Common myeloid progenitor, CD34-positive (primary cell): ENCODE measurements around the gene TMEM158. TPM values are rescaled to one million over a fixed set of nuclear protein-coding genes. Genes with fewer than 3 reads are reported as not detected.
A peak's percentile ranks its signal among the peaks of the same experiment; 100 is the strongest.

ENCODE experiments used
- CTCF ChIA-PET: fragments of 350-600 bp; sonication (Branson Sonifier 250); formaldehyde crosslinking; loops from one replicate; lab custom pipeline; 2021; ENCODE audit warnings: antibody characterized with exemption; lab: Charles Lee
- POLR2A ChIA-PET: fragments of 350-600 bp; sonication (Branson Sonifier 250); formaldehyde crosslinking; loops from one replicate; lab custom pipeline; 2021; ENCODE audit warnings: antibody characterized with exemption; lab: Charles Lee
- DNase-seq, 3 donors: peaks; one replicate each; pipeline versions ENCODE4 v3.0.0 to v3.0.0-alpha.2; 2013
- H3K27ac ChIP-seq, 2 experiments: 1 replicate in 1 of 2; 2 replicates in 1 of 2; pipeline ENCODE4 v1.7.0; 2013; ENCODE audit warnings: inconsistent platforms in 2 of 2, low read length in 2 of 2, mild to moderate bottlenecking in 2 of 2, low read depth in 1 of 2, moderate library complexity in 1 of 2; ENCODE audit not compliant: severe bottlenecking in 2 of 2, insufficient read depth in 1 of 2, poor library complexity in 1 of 2
- H3K27me3 ChIP-seq, 5 experiments: replicated peaks in 2 of 5; 1 replicate in 3 of 5; 2 replicates in 2 of 5; pipeline versions ENCODE4 v1.6.1 to v1.7.0; 2013; ENCODE audit warnings: low read length in 4 of 5, mild to moderate bottlenecking in 2 of 5, moderate library complexity in 2 of 5, inconsistent platforms in 1 of 5; ENCODE audit not compliant: insufficient read depth in 5 of 5, control insufficient read depth in 4 of 5
- H3K36me3 ChIP-seq, 4 experiments: 1 replicate in 2 of 4; 2 replicates in 2 of 4; pipeline versions ENCODE4 v1.6.1 to v1.7.0; 2013; ENCODE audit warnings: low read length in 3 of 4, control low read depth in 1 of 4, mild to moderate bottlenecking in 1 of 4; ENCODE audit not compliant: control insufficient read depth in 4 of 4, insufficient read depth in 4 of 4
- H3K4me1 ChIP-seq, 4 experiments: 1 replicate in 3 of 4; 2 replicates in 1 of 4; pipeline versions ENCODE4 v1.6.1 to v1.7.1; 2013; ENCODE audit warnings: low read length in 3 of 4, mild to moderate bottlenecking in 3 of 4, control low read depth in 1 of 4, inconsistent platforms in 1 of 4, moderate library complexity in 1 of 4; ENCODE audit not compliant: control insufficient read depth in 4 of 4, insufficient read depth in 4 of 4; ENCODE audit errors: control extremely low read depth in 1 of 4
- H3K4me3 ChIP-seq, 7 experiments: 1 replicate in 4 of 7; 2 replicates in 3 of 7; pipeline versions ENCODE4 v1.5.1 to v1.7.0; 2013; ENCODE audit warnings: mild to moderate bottlenecking in 7 of 7, low read length in 6 of 7, moderate library complexity in 6 of 7, inconsistent platforms in 2 of 7, low read depth in 2 of 7, control low read depth in 1 of 7; ENCODE audit not compliant: insufficient read depth in 4 of 7, control insufficient read depth in 1 of 7; ENCODE audit errors: extremely low read depth in 1 of 7
- H3K9me3 ChIP-seq, 5 experiments: 1 replicate in 4 of 5; 2 replicates in 1 of 5; pipeline versions ENCODE4 v1.6.1 to v1.7.1; 2013; ENCODE audit warnings: low read length in 4 of 5, mild to moderate bottlenecking in 2 of 5, inconsistent platforms in 1 of 5, low read depth in 1 of 5, moderate library complexity in 1 of 5; ENCODE audit not compliant: control insufficient read depth in 4 of 5, insufficient read depth in 2 of 5; ENCODE audit errors: control extremely low read depth in 1 of 5
- WGBS: methylation state at CpG from one replicate; pipeline ENCODE4 v1.1.5; 2013; ENCODE audit not compliant: insufficient coverage; 5-methylcytosine and 5-hydroxymethylcytosine counted together
- polyA plus RNA-seq: library from polyadenylated mRNA; unstranded; fragments of 120-200 nt; gene quantifications from one replicate; pipeline ENCODE4 v1.2.1, GENCODE V29; 2013

TMEM158 gene
- polyA plus RNA-seq, result 0.08 TPM

DNA sequence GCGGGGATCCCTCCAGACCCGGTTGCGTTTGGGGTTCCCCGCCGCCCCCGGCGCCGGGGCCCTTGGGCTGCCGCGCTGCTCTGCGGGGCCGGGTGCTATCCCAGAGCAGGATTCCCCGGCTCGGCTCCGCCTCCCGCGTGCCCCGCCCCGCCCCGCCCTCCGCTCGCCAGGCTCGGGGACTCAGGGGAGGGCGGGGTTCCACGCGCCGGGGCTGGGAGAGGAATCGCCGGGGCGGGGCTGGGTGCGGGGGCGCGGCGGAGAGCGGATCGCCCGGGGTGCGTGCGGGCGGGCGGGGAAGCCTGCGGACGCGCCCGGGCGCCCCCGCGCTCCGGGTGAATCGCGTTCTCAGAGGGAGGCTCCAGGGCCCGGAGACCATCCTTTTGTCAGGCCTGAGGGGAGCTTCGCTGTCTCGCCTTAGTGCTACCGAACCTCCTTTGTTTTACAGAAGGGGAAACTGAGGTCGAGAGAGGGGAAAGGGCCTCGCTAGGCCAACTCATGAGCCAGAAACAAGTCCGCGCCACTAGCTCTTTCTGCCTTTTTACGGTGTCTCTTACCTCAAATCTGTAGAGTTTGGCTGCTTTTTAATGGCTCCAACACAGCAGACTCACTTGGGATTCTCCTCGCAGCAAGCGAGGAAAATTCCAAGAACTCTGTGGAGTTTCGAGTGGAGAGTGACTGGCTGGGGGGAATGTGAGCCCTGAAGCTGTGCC, at the start of gene TMEM158:
Gene TMEM158, minus strand, starts transcription at position 82 of the 710 bp plus-strand sequence. CDS start 260 bp downstream, outside the sequence.
- Histone ChIP-seq H3K9me3 (no peaks in the 10 kb centered on the region), H3K27me3 (peaks cover 26 to 68% (median 30%) of the 10 kb centered on the region in 5 experiments)
- CTCF ChIA-PET, result interaction anchor here (0.6 to 1.5 kb wide), 3 partner anchors 15 to 189 kb away, joined by 3 to 4 read pairs (median 3); no protein-coding TSS in a partner anchor

DNA sequence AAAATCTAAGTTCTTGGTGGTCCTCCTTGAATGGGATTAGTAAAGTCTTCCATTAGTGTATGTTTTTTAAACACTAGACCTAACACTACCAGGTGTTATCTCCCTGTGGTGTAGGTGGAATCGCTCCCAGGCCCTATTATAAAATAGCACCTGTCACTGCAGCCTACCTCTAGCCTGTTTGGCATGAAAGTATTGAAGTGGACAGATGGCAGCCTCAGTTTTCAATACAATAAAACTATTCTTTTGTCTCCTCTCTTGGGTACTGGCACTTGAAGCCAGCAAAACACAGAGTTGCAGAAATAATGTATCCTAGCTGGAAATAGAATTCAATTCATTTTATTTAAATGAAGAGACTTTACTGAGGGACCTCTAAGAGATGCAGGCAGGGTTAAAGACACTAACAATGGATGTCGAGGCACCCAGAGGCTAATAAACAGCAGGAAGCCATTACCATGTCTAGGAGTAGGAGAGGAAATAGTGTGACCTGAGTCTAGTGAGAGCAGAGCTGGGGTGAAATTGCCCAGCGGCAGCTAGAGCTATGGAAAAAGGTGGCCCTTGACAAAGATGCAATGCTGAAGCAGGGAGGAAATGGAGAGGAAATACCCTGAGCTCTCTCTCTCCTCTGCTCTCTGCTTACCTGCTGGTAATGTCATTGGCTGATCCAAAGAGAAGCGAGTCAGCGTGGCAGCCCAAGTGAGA, 49.1 kb upstream of the TMEM158 start:
- ChIA-PET CTCF (interaction anchor here (0.9 kb wide), 1 partner anchor 42 kb away, joined by 3 read pairs; no protein-coding TSS in a partner anchor), POLR2A (no interaction called here)
- H3K27ac ChIP-seq, result no peak overlapping the region
- no peak overlapping the region for H3K4me3 ChIP-seq
- H3K4me1 ChIP-seq, result peaks cover 0 to 9% (median 0%) of the 10 kb centered on the region in 4 experiments
- no peaks in the 10 kb centered on the region for H3K36me3 ChIP-seq
- WGBS, result 82% methylated on average over 2 of the region's 5 CpGs
- DNase-seq, result no peak
- H3K27me3 ChIP-seq, result no peaks in the 10 kb centered on the region
- peaks cover 0 to 13% (median 2%) of the 10 kb centered on the region in 5 experiments for H3K9me3 ChIP-seq

More for the DNA sequence above, at the start of gene TMEM158:
- POLR2A ChIA-PET, result no interaction called here
- Histone ChIP-seq H3K4me3 (peak within 1 kb of the TSS; percentile 31 to 74 (median 62)), H3K27ac (no peak within 1 kb of the TSS), H3K36me3 (no peaks in the 10 kb centered on the region), H3K4me1 (peaks cover 0 to 20% (median 18%) of the 10 kb centered on the region in 4 experiments)
- 3% methylated on average over 32 of the region's 63 CpGs for WGBS
- peak; percentile 43 to 59 (median 54) for DNase-seq

GRCh38 chr3:45273681-45274515, 47.8 kb upstream of the TMEM158 start:
- H3K9me3 ChIP-seq, result peaks cover 0 to 11% (median 2%) of the 10 kb centered on the region in 5 experiments
- POLR2A ChIA-PET, result no interaction called here
- peak overlapping the region in 1 of 2 experiments; percentile 50 for H3K27ac ChIP-seq
- peaks cover 0 to 9% (median 0%) of the 10 kb centered on the region in 4 experiments for H3K4me1 ChIP-seq
- no peak overlapping the region for H3K4me3 ChIP-seq
- 56% methylated on average over 3 of the region's 4 CpGs for WGBS
- CTCF ChIA-PET, result interaction anchor here (0.9 kb wide), 2 partner anchors 13 to 41 kb away, joined by 3 read pairs; no protein-coding TSS in a partner anchor
- H3K27me3 ChIP-seq, result no peaks in the 10 kb centered on the region
- no peaks in the 10 kb centered on the region for H3K36me3 ChIP-seq
- DNase-seq, result no peak

GRCh38 chr3:45272828-45273470, 46.9 kb upstream of the TMEM158 start:
- 100% methylated on average over 2 of the region's 6 CpGs for WGBS
- CTCF ChIA-PET, result interaction anchor here (0.7 to 1.6 kb wide), 3 partner anchors 12 to 26 kb away, joined by 3 to 7 read pairs (median 4); no protein-coding TSS in a partner anchor

GRCh38 chr3:45272032-45272810, 46.1 kb upstream of the TMEM158 start:
- CTCF ChIA-PET, result interaction anchor here (0.7 to 1.6 kb wide), 2 partner anchors 23 to 26 kb away, joined by 4 to 7 read pairs; no protein-coding TSS in a partner anchor
- DNase-seq, result no peak
- Histone ChIP-seq H3K27me3 (no peaks in the 10 kb centered on the region), H3K36me3 (no peaks in the 10 kb centered on the region), H3K27ac (peak overlapping the region in 1 of 2 experiments; percentile 2), H3K4me3 (no peak overlapping the region), H3K4me1 (peaks cover 0 to 9% (median 0%) of the 10 kb centered on the region in 4 experiments), H3K9me3 (peaks cover 0 to 3% (median 0%) of the 10 kb centered on the region in 5 experiments)
- POLR2A ChIA-PET, result no interaction called here
- 82% methylated on average over 2 of the region's 6 CpGs for WGBS

More at GRCh38 chr3:45272828-45273470, 46.9 kb upstream of the TMEM158 start:
- POLR2A ChIA-PET, result no interaction called here
- H3K9me3 ChIP-seq, result peaks cover 0 to 10% (median 2%) of the 10 kb centered on the region in 5 experiments
- H3K4me1 ChIP-seq, result peaks cover 0 to 9% (median 0%) of the 10 kb centered on the region in 4 experiments
- H3K4me3 ChIP-seq, result no peak overlapping the region
- no peaks in the 10 kb centered on the region for H3K36me3 ChIP-seq
- peak overlapping the region in 1 of 2 experiments; percentile 50 for H3K27ac ChIP-seq
- no peaks in the 10 kb centered on the region for H3K27me3 ChIP-seq
- no peak for DNase-seq
